ENCODE results near the gene BBS1.
A peak's percentile ranks its signal among the peaks of the same experiment; 100 is the strongest.

The BBS1 gene

GRCh38 chr11:66549696-66550095 is 39.3 kb downstream of the BBS1 start:
- DNase-seq (ENCODE audit: low read depth): no peak

- DNase-seq (ENCODE audit: low read depth): no peak
Observed at GRCh38 chr11:66550887-66551286, 40.5 kb downstream of the BBS1 start.

GRCh38 chr11:66554602-66555001 is 44.2 kb downstream of the BBS1 start:
- no peak for DNase-seq (ENCODE audit: low read depth)

GRCh38 chr11:66555416-66555815 is 45.0 kb downstream of the BBS1 start:
- DNase-seq (ENCODE audit: low read depth): no peak

GRCh38 chr11:66556086-66556485 is 45.7 kb downstream of the BBS1 start:
- DNase-seq (ENCODE audit: low read depth): no peak

GRCh38 chr11:66557733-66558326 is 47.4 kb downstream of the BBS1 start:
- DNase-seq (ENCODE audit: low read depth): no peak

GRCh38 chr11:66559142-66559865 is 48.9 kb downstream of the BBS1 start:
- peak; percentile 22 for DNase-seq (ENCODE audit: low read depth)

GRCh38 chr11:66559866-66560676 is 49.6 kb downstream of the BBS1 start:
- no peak for DNase-seq (ENCODE audit: low read depth)

GRCh38 chr11:66561178-66561974 is 50.9 kb downstream of the BBS1 start:
- DNase-seq (ENCODE audit: low read depth): no peak

GRCh38 chr11:66561975-66562248 is 51.5 kb downstream of the BBS1 start:
- DNase-seq (ENCODE audit: low read depth): no peak

- DNase-seq (ENCODE audit: low read depth): no peak
Observed at GRCh38 chr11:66562275-66562674, 51.8 kb downstream of the BBS1 start.

GRCh38 chr11:66562907-66563583 is 52.6 kb downstream of the BBS1 start:
- DNase-seq (ENCODE audit: low read depth): no peak

- DNase-seq (ENCODE audit: low read depth): no peak
Observed at GRCh38 chr11:66563832-66564231, 53.4 kb downstream of the BBS1 start.

GRCh38 chr11:66564538-66564937 is 54.1 kb downstream of the BBS1 start:
- DNase-seq (ENCODE audit: low read depth): no peak

GRCh38 chr11:66564984-66565383 is 54.5 kb downstream of the BBS1 start:
- DNase-seq (ENCODE audit: low read depth): no peak

GRCh38 chr11:66566221-66566620 is 55.8 kb downstream of the BBS1 start:
- DNase-seq (ENCODE audit: low read depth): no peak

- no peak for DNase-seq (ENCODE audit: low read depth)
Observed at GRCh38 chr11:66567787-66568123, 57.3 kb downstream of the BBS1 start.

GRCh38 chr11:66568124-66568916 is 57.9 kb downstream of the BBS1 start, which contains the start of gene CTSF:
Gene CTSF, minus strand, starts transcription at chr11:66568606. Its CDS starts 120 bp downstream, at chr11:66568486.
- peak; percentile 64 for DNase-seq (ENCODE audit: low read depth)

- no peak for DNase-seq (ENCODE audit: low read depth)
Observed at GRCh38 chr11:66569076-66569475, 58.6 kb downstream of the BBS1 start.

- DNase-seq (ENCODE audit: low read depth): no peak
Observed at GRCh38 chr11:66570079-66570849, 59.8 kb downstream of the BBS1 start.
